GM12864 (cell line): ENCODE measurements around the gene RERE.
"Not testable (repeated sequence)": the region's sequence is repeated elsewhere in the genome, so short reads cannot be mapped to it uniquely, and the experiment has no call there.

ENCODE experiments used
- DNase-seq: peaks from one replicate; pipeline ENCODE4 v3.0.0-alpha.2; 2011; ENCODE audit warnings: low read depth
- H3K4me3 ChIP-seq: 2 replicates; pipeline ENCODE4 v1.5.1; 2011; ENCODE audit warnings: mild to moderate bottlenecking, low read depth, low read length, control low read depth
- CTCF ChIP-seq: IDR thresholded peaks from 2 replicates; pipeline ENCODE4 v1.5.1; 2011; ENCODE audit warnings: low read depth, mild to moderate bottlenecking, moderate library complexity, low read length, control low read depth, inconsistent platforms; ENCODE audit errors: missing control alignments

The RERE gene

GRCh38 chr1:8598060-8598724 lies 219.2 kb downstream of the RERE start:
- H3K4me3 ChIP-seq = no peak overlapping the region
- no peak for TF ChIP-seq CTCF
- DNase-seq = no peak

DNA sequence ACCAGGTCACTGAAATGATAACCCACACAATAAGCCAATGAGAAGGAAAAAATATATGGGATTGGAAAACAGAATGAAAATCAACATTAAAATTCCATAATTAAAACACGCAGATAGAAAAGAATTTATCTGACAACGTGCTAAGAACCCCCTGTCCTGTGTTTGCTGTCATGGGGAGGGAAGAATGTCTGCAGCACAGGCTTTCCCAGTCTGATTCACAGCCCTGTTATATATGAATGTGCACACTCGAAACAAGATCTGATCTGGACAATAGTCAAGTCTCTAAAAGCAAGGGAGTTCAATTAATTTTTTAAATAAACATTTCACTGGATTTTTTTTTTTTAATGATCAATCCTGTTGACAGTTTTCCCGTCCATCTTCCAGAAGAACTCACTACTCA lies 220.0 kb downstream of the RERE start:
- no peak for DNase-seq
- no peak for TF ChIP-seq CTCF
- H3K4me3 ChIP-seq = no peak overlapping the region

GRCh38 chr1:8595941-8596340 lies 221.5 kb downstream of the RERE start:
- no peak for DNase-seq
- no peak overlapping the region for H3K4me3 ChIP-seq
- no peak for TF ChIP-seq CTCF

DNA sequence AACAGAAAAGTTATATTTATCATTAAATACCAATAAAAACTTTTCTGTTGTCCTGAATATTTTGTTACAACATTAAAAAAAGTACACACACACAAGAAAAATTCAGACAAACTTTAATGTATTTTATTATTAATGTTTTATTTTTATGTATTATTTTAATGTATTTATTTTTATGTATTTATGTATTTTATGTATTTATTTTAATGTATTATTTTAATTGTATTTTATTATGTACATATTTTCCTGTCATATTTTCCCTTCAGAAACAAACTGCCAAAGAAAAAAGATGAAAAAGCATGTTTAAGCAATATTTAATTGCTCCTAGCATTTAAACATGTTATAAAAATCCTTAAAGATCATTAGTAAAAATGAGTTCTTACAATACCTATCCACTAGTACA lies 222.1 kb downstream of the RERE start:
- no peak for TF ChIP-seq CTCF

DNA sequence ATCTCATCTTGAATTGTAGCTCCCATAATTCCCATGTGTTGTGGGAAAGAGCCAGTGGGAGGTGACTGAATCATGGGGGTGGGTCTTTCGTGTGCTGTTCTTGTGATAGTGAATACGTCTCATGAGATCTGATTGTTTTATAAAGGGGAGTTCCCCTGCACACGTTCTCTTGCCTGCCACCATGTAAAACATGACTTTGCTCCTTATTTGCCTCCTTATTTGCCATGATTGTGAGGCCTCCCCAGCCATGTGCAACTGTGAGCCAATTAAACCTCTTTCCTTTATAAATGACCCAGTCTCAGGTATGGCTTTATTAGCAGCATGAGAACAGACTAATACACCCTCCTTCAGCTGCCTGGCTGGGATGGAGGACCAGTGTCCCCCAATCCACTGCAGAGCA lies 224.1 kb downstream of the RERE start:
- DNase-seq, H3K4me3 ChIP-seq: not testable (repeated sequence)

More for the DNA sequence above, 222.1 kb downstream of the RERE start:
- no peak for DNase-seq
- H3K4me3 ChIP-seq = no peak overlapping the region

- no peak for DNase-seq
- no peak overlapping the region for H3K4me3 ChIP-seq
- TF ChIP-seq CTCF = no peak
Observed at GRCh38 chr1:8591569-8591968, 225.9 kb downstream of the RERE start.

DNA sequence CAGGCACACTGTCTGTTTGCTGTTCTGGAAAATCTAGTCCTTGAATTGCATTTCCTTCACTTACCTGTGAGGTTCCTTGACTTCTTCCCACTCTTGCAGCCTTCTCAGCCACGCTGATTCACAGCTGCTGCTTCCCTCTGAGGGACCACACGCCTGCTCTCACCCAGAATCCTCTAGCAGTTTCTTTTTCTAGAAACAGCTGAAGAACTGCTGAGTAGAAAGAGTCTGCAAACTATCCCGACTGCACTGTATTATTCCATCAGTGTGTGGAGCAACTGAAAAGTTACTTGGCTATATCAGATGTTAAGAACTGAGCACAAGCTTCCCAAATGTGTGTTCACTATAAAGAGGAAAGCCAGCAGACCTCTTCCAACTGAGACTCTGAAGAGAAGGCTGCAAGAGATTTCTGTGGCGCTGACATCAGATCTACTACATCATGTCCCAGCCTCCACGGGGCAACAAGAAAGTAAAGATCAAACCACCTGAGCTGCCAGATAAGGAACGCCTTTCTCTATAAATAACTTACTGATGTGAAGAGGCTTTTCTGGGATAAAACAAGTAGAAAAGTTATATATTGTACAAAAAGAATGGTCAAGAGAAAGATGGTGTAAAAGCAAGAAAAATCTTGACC lies 226.6 kb downstream of the RERE start:
- no peak for DNase-seq
- no peak overlapping the region for H3K4me3 ChIP-seq
- no peak for TF ChIP-seq CTCF
